Left ventricle myocardium inferior (tissue), 1 donor: ENCODE measurements around the gene MS4A5. TPM values are rescaled to one million over a fixed set of nuclear protein-coding genes. Genes with fewer than 3 reads are reported as not detected.

ENCODE experiments used
- DNase-seq: peaks from one replicate; pipeline ENCODE4 v3.0.0-alpha.2; 2020
- H3K27ac ChIP-seq: fragments of 200-600 bp; replicated peaks from 2 replicates; pipeline ENCODE4 v1.8.0; 2021
- H3K27me3 ChIP-seq: fragments of 200-600 bp; 2 replicates; pipeline ENCODE4 v1.8.0; 2021; ENCODE audit warnings: low read depth
- H3K36me3 ChIP-seq: fragments of 200-600 bp; 2 replicates; pipeline ENCODE4 v1.8.0; 2021
- H3K4me1 ChIP-seq: fragments of 200-600 bp; 2 replicates; pipeline ENCODE4 v1.8.0; 2021
- H3K4me3 ChIP-seq: fragments of 200-600 bp; 2 replicates; pipeline ENCODE4 v1.8.0; 2021; ENCODE audit warnings: mild to moderate bottlenecking, moderate library complexity
- H3K9me3 ChIP-seq: fragments of 200-600 bp; replicated peaks from 2 replicates; pipeline ENCODE4 v1.8.0; 2021
- intact Hi-C: fragments of 100-400 bp; cut with micrococcal nuclease; formaldehyde crosslinking; loops from one replicate; pipeline ENCODE4 v1.11.0; 2022
- long read RNA-seq: library from polyadenylated mRNA; unstranded; transcript quantifications from one replicate; pipeline ENCODE4 v2.0.0, GENCODE V29; 2021
- total RNA-seq: library from RNA; stranded (reverse); fragmentation: NEBNext Ultra II Directional; extraction: Animal tissue kit (Norgen Biotek cat#: 25700); gene quantifications from one replicate; pipeline ENCODE4 v1.2.1, GENCODE V29; 2021
- TF ChIP-seq, protein P1 (sequence below): fragments of 200-600 bp; IDR thresholded peaks from 2 replicates; pipeline ENCODE4 v1.8.0; 2021; ENCODE audit warnings: antibody characterized with exemption, mild to moderate bottlenecking, borderline replicate concordance
- donor health status: DM: no; HTN: yes; CAD: no; lungs with severe emphysema.

The MS4A5 gene, protein sequence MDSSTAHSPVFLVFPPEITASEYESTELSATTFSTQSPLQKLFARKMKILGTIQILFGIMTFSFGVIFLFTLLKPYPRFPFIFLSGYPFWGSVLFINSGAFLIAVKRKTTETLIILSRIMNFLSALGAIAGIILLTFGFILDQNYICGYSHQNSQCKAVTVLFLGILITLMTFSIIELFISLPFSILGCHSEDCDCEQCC
- not detected for total RNA-seq
- long read RNA-seq = 0 reads

DNA sequence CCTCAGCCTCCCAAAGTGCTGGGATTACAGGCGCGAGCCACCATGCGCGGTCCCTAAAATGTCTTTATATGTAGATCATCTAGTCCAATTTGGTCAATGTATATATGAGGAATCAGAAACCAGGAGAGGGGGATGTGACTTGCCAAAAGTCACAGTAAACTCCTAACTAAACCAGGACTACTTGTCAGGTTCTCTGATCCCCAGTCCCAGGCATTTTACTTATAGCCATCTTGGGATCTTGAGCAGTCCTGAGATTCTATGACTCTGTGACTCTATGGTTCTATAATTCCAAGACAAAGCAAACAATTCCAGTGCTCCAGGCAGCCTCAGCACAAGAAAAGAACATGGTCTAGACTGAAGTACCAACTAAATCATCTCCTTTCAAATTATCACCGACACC is at the start of gene MS4A5:
TSS of gene MS4A5 (plus strand) at position 301 of the 400 bp plus-strand sequence. CDS start 103 bp downstream, outside the sequence.
- TF ChIP-seq, protein P1, sequence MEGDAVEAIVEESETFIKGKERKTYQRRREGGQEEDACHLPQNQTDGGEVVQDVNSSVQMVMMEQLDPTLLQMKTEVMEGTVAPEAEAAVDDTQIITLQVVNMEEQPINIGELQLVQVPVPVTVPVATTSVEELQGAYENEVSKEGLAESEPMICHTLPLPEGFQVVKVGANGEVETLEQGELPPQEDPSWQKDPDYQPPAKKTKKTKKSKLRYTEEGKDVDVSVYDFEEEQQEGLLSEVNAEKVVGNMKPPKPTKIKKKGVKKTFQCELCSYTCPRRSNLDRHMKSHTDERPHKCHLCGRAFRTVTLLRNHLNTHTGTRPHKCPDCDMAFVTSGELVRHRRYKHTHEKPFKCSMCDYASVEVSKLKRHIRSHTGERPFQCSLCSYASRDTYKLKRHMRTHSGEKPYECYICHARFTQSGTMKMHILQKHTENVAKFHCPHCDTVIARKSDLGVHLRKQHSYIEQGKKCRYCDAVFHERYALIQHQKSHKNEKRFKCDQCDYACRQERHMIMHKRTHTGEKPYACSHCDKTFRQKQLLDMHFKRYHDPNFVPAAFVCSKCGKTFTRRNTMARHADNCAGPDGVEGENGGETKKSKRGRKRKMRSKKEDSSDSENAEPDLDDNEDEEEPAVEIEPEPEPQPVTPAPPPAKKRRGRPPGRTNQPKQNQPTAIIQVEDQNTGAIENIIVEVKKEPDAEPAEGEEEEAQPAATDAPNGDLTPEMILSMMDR = no peak
- Histone ChIP-seq H3K27me3 (no peaks in the 10 kb centered on the region), H3K27ac (no peak within 1 kb of the TSS), H3K4me3 (no peak within 1 kb of the TSS), H3K9me3 (no peaks in the 10 kb centered on the region), H3K36me3 (no peaks in the 10 kb centered on the region), H3K4me1 (no peaks in the 10 kb centered on the region)
- intact Hi-C loops = no loop called here
- no peak for DNase-seq

DNA sequence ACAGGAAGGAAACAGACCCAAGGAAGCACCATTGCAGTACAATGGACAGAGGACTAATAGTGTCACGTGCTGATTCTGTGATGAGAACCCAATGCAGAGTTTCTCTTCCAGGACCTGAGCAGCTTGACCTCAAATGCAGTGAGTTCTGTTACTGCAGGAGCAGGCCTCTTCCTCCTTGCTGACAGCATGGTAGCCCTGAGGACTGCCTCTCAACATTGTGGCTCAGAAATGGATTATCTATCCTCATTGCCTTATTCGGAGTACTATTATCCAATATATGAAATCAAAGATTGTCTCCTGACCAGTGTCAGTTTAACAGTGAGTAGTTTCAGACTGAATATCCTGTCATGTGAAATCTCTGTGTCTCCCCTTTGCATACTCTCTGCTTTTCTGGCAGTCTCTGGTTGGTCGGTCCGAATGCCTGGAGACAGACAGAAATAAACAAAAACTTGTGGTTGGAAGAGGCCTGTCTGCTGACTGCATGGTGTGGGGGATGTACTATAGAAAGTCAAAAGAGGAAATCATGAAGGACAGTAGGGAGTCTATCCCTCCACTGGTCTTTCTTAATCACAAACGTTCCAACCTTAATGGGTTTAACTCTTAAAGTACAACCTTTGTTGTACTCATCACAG is 40.0 kb upstream of the MS4A5 start:
- no peaks in the 10 kb centered on the region for H3K9me3 ChIP-seq
- intact Hi-C loops = no loop called here
- TF ChIP-seq, protein P1 = no peak
- no peak overlapping the region for H3K27ac ChIP-seq
- H3K27me3 ChIP-seq = peaks cover 7% of the 10 kb centered on the region
- H3K4me1 ChIP-seq = no peaks in the 10 kb centered on the region
- H3K4me3 ChIP-seq = no peak overlapping the region
- no peak for DNase-seq
- no peaks in the 10 kb centered on the region for H3K36me3 ChIP-seq

DNA sequence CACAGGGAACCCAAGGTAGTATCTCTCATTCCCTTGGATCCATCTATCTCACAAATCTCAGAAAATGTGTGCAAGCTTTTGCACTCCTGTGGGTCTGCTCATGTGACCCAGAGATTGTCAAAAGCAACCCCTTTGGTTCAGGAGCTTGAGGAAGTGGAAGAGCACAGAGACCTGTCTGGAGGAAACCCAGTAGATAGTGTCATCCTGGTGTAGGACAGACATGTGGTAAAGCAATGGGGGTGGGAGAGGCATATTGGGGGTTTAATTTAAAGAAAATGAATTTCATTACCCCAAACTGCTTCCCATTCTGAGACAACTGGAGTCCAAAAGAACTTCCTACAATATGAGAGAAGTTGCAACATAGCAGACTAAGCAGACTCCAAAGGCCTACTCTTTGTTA is 39.0 kb upstream of the MS4A5 start:
- Histone ChIP-seq H3K27ac (no peak overlapping the region), H3K4me3 (no peak overlapping the region), H3K4me1 (no peaks in the 10 kb centered on the region), H3K36me3 (no peaks in the 10 kb centered on the region), H3K27me3 (peaks cover 7% of the 10 kb centered on the region), H3K9me3 (no peaks in the 10 kb centered on the region)
- intact Hi-C loops = no loop called here
- no peak for DNase-seq
- TF ChIP-seq, protein P1 = no peak

DNA sequence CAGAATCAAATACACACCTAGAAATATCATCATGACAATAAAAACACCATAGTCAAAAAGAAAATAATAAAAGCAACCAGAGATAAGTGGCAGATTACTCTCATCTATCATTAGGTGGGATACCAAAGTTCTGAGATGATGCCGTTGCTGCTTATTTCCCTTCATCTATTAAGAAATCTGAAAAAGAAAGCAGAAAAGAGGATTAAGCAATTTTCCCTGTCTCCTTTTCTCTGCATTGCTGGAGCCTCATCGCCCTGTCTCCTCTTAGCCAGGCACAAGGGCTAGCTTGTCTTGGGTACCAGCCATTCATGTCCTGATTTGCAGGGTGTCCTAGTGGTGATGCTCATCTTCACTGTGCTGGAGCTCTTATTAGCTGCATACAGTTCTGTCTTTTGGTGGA is 37.0 kb upstream of the MS4A5 start:
- peaks cover 4% of the 10 kb centered on the region for H3K27me3 ChIP-seq
- H3K27ac ChIP-seq = no peak overlapping the region
- TF ChIP-seq, protein P1 = no peak
- intact Hi-C loops = no loop called here
- no peak overlapping the region for H3K4me3 ChIP-seq
- no peaks in the 10 kb centered on the region for H3K9me3 ChIP-seq
- no peaks in the 10 kb centered on the region for H3K36me3 ChIP-seq
- no peaks in the 10 kb centered on the region for H3K4me1 ChIP-seq
- DNase-seq = no peak

DNA sequence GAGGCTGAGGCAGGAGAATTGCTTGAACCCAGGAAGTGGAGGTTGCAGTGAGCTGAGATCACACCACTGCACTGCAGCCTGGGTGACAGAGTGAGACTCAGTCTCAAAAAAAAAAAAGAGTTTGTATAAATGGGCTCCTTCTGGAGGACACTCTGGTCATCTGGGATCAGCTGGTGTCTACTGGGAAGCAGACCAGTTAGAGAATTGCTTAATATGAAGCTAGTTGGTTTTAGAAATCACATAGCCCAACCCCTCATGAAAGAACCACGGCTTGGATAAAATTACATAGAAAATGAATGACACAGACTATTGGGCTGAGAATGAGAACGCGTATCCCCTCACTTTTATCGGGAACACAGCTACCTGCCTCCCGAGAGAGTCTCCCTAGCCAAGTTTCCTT is 36.4 kb upstream of the MS4A5 start:
- Histone ChIP-seq H3K36me3 (no peaks in the 10 kb centered on the region), H3K27me3 (peaks cover under 1% of the 10 kb centered on the region), H3K4me1 (no peaks in the 10 kb centered on the region), H3K27ac (no peak overlapping the region), H3K4me3 (no peak overlapping the region), H3K9me3 (no peaks in the 10 kb centered on the region)
- intact Hi-C loops = no loop called here
- TF ChIP-seq, protein P1 = no peak
- no peak for DNase-seq
